GM12874 (cell line): Measurements from ENCODE around the gene AFF4.

ENCODE experiments used
- CTCF ChIP-seq: IDR thresholded peaks from 2 replicates; pipeline ENCODE4 v1.5.1; 2011; ENCODE audit warnings: low read depth, mild to moderate bottlenecking, control low read depth, low read length, moderate library complexity; ENCODE audit not compliant: insufficient read depth

The AFF4 gene

GRCh38 chr5:132961887-132962286 is 1.5 kb downstream of the AFF4 start:
- no peak for TF ChIP-seq CTCF

DNA sequence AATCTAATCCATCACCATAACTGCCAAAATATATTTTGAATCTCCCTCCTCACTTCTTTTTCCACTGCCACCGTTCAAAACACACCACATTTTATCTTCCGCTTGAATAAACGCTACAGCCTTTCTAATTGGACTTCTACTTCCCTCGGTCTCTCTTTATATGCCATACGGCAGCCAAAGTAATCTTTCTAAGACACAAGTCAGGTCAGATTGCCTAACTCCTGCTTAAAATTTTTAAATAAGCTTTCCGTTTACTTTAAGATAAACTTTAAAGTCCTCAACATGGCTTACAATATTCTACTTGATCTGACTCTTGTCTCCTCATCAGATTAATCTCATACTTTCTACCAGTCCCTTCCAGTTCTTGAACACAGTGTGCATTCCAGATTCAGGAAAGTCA is 9.7 kb downstream of the AFF4 start:
- no peak for TF ChIP-seq CTCF

- TF ChIP-seq CTCF, result no peak
Observed at GRCh38 chr5:132952829-132953228, 10.6 kb downstream of the AFF4 start.

DNA sequence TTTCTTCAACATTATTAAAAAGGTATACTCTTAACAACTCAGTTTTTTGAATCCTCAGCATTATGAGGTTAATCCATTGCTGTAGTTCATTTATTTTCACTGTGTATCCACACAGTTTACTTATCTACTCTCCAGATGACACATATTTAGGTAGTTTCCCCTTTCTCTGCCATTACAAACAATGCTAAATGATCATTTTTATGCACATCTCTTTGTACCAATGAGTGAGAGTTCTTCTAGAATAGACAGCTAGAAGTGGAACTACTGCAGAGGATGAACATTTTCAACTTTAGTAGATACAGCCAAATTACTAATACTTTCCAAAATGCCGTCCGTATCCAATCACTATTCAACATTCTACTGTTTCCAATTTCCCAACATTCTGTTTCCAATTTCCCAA is 11.5 kb downstream of the AFF4 start:
- TF ChIP-seq CTCF, result no peak

GRCh38 chr5:132949136-132949535 is 14.3 kb downstream of the AFF4 start:
- no peak for TF ChIP-seq CTCF

DNA sequence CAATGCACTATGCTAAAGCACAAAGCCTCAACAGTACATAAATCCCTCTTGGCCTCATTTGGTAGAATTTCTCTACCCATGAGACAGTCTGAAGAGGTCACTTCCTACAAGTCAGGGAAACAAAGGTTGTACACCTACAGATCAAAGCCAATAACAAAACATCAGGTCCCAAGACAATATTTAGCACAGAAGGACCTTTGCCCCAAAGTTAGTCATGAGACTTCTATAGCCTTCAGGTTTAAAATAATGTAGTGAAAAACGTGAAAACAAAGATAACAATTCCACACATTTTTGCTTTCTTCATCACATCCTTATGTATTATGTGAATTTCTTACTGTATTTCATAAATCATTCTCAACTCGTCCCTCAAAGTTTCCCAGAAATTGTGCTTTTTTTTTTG is 15.8 kb downstream of the AFF4 start:
- no peak for TF ChIP-seq CTCF

- TF ChIP-seq CTCF, result no peak
Observed at GRCh38 chr5:132943362-132944022, 19.9 kb downstream of the AFF4 start.

DNA sequence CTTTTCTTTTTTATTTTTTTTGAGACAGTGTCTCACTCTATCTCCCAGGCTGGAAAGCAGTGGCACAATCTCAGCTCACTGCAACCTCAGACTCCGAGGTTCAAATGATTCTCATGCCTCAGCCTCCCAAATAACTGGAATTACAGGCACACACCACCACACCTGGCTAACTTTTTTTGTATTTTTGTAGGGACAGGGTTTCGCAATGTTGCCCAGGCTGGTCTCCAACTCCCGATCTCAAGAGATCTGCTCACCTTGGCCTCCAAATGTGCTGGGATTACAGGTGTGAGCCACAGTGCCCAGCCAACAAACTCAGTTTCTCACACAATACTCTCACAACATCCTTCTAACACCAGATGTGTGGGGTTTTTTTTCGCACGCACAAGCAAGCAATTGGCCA is 22.1 kb downstream of the AFF4 start:
- no peak for TF ChIP-seq CTCF
